ENCODE results near the gene ZNG1E. TPM values are rescaled to one million over a fixed set of nuclear protein-coding genes. Genes with fewer than 3 reads are reported as not detected.
"Not testable (repeated sequence)": the region's sequence is repeated elsewhere in the genome, so short reads cannot be mapped to it uniquely, and the experiment has no call there.

The ZNG1E gene
- total and polyA plus RNA-seq, 2 of the 4 experiments (the other 2 are of a cell fraction) = 7.9 to 15.3 TPM

- H4K8ac ChIP-seq (ENCODE audit: low read depth in 2 of 2, low read length in 2 of 2); H3K18ac ChIP-seq (ENCODE audit: low read depth, low read length); H2BK5ac ChIP-seq (ENCODE audit: low read depth, low read length, poor library complexity, severe bottlenecking); in situ Hi-C loops (cut with MboI; ENCODE audit: low sequenced_read_pairs); CTCF ChIA-PET; H3K9ac ChIP-seq (ENCODE audit: low read depth, low read length); intact Hi-C loops (cut with micrococcal nuclease); H3K23ac ChIP-seq (ENCODE audit: low read depth, low read length); POLR2A ChIA-PET (ENCODE audit: unreplicated experiment); H3K27me3 ChIP-seq (ENCODE audit: control insufficient read depth, insufficient read depth, low read length); H2AK9ac ChIP-seq (replicated peaks; ENCODE audit: low read depth, low read length, poor library complexity); H4K91ac ChIP-seq (ENCODE audit: insufficient read depth, low read depth, low read length); H3K9me1 ChIP-seq (ENCODE audit: insufficient read depth, low read length); H2BK20ac ChIP-seq (ENCODE audit: low read depth, low read length); H3K4me2 ChIP-seq (ENCODE audit: low read depth, low read length); BruUV-seq (replicated peaks); H3K27ac ChIP-seq (ENCODE audit: insufficient read depth, low read length); H2AK5ac ChIP-seq (ENCODE audit: low read depth, low read length); DNase-seq; H4K20me1 ChIP-seq (ENCODE audit: insufficient read depth, low read length); dilution Hi-C loops (cut with HindIII; ENCODE audit: low sequenced_read_pairs, unreplicated experiment); H2BK120ac ChIP-seq (ENCODE audit: low read depth, low read length); H3K36me3 ChIP-seq (ENCODE audit: control insufficient read depth, insufficient read depth, low read length); H3K79me1 ChIP-seq (ENCODE audit: low read depth in 1 of 2, low read length in 2 of 2); ATAC-seq (ENCODE audit: low read depth); H3K4ac ChIP-seq (ENCODE audit: low read depth, low read length); H3K56ac ChIP-seq (ENCODE audit: extremely low read depth, insufficient read depth, low read length); H4K5ac ChIP-seq (ENCODE audit: low read depth, low read length); H3K9me3 ChIP-seq (ENCODE audit: control insufficient read depth, insufficient read depth, low read length); H3K4me1 ChIP-seq (ENCODE audit: control insufficient read depth, insufficient read depth, low read length); H2BK15ac ChIP-seq (ENCODE audit: low read depth, low read length); H3K14ac ChIP-seq (replicated peaks; ENCODE audit: low read depth, low read length); H3K4me3 ChIP-seq (ENCODE audit: insufficient read depth, low read depth, low read length); H2AFZ ChIP-seq (replicated peaks; ENCODE audit: low read length, poor library complexity): not testable (repeated sequence)
- WGBS, 2 experiments (ENCODE audit: extremely low coverage in 2 of 2, insufficient read length in 1 of 2) = no CpG with 5 or more reads among the region's 5 CpGs
Observed at GRCh38 chr9:65675018-65675417, 710 bp upstream of the ZNG1E start.

- BruUV-seq (replicated peaks); H2BK15ac ChIP-seq (ENCODE audit: low read depth, low read length); H2AK9ac ChIP-seq (replicated peaks; ENCODE audit: low read depth, low read length, poor library complexity); H2AK5ac ChIP-seq (ENCODE audit: low read depth, low read length); DNase-seq; H3K14ac ChIP-seq (replicated peaks; ENCODE audit: low read depth, low read length); dilution Hi-C loops (cut with HindIII; ENCODE audit: low sequenced_read_pairs, unreplicated experiment); H3K23ac ChIP-seq (ENCODE audit: low read depth, low read length); H3K4ac ChIP-seq (ENCODE audit: low read depth, low read length); CTCF ChIA-PET; H2AFZ ChIP-seq (replicated peaks; ENCODE audit: low read length, poor library complexity); H3K79me1 ChIP-seq (ENCODE audit: low read depth in 1 of 2, low read length in 2 of 2); H3K36me3 ChIP-seq (ENCODE audit: control insufficient read depth, insufficient read depth, low read length); H3K9me3 ChIP-seq (ENCODE audit: control insufficient read depth, insufficient read depth, low read length); H3K9ac ChIP-seq (ENCODE audit: low read depth, low read length); H2BK120ac ChIP-seq (ENCODE audit: low read depth, low read length); H2BK20ac ChIP-seq (ENCODE audit: low read depth, low read length); H4K91ac ChIP-seq (ENCODE audit: insufficient read depth, low read depth, low read length); H3K18ac ChIP-seq (ENCODE audit: low read depth, low read length); H4K5ac ChIP-seq (ENCODE audit: low read depth, low read length); H3K9me1 ChIP-seq (ENCODE audit: insufficient read depth, low read length); H2BK5ac ChIP-seq (ENCODE audit: low read depth, low read length, poor library complexity, severe bottlenecking); H3K27me3 ChIP-seq (ENCODE audit: control insufficient read depth, insufficient read depth, low read length); intact Hi-C loops (cut with micrococcal nuclease); ATAC-seq (ENCODE audit: low read depth); POLR2A ChIA-PET (ENCODE audit: unreplicated experiment); H3K4me1 ChIP-seq (ENCODE audit: control insufficient read depth, insufficient read depth, low read length); H4K8ac ChIP-seq (ENCODE audit: low read depth in 2 of 2, low read length in 2 of 2); H4K20me1 ChIP-seq (ENCODE audit: insufficient read depth, low read length); H3K56ac ChIP-seq (ENCODE audit: extremely low read depth, insufficient read depth, low read length); in situ Hi-C loops (cut with MboI; ENCODE audit: low sequenced_read_pairs); H3K27ac ChIP-seq (ENCODE audit: insufficient read depth, low read length): not testable (repeated sequence)
- peak overlapping the region; percentile 32; the same call in 1 of the 2 replicates for H3K4me3 ChIP-seq (ENCODE audit: insufficient read depth, low read depth, low read length)
- peak overlapping the region; percentile 45; the same call in 1 of the 2 replicates for H3K4me2 ChIP-seq (ENCODE audit: low read depth, low read length)
- WGBS, 2 experiments (ENCODE audit: extremely low coverage in 2 of 2, insufficient read length in 1 of 2) = no CpG with 5 or more reads among the region's 11 CpGs
Observed at GRCh38 chr9:65676389-65676788, 661 bp downstream of the ZNG1E start.
